ENCODE measurements around the gene TMPRSS13.

TMPRSS13 gene

GRCh38 chr11:117892651-117893050 is 36.6 kb downstream of the TMPRSS13 start:
- no peak for DNase-seq (ENCODE audit: low spot score)

DNA sequence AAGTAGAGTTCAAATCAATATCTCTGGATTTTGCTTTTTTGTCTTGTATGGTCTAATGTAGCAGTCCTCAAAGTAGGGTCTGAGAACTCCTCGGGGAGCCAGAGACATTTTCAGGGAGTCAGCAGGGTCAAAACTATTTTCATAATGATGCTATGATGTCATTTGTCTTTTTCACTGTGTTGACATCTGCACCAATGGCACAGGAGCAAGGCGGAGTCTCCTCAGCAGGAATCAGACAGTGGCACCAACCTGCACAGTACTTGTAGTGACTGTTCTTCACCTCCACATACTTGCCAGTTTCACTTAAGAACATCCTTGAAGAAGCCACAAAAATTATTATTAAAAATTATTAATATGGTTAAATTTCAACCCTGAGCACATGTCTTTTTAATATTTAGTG is 37.8 kb downstream of the TMPRSS13 start:
- no peak for DNase-seq (ENCODE audit: low spot score)

DNA sequence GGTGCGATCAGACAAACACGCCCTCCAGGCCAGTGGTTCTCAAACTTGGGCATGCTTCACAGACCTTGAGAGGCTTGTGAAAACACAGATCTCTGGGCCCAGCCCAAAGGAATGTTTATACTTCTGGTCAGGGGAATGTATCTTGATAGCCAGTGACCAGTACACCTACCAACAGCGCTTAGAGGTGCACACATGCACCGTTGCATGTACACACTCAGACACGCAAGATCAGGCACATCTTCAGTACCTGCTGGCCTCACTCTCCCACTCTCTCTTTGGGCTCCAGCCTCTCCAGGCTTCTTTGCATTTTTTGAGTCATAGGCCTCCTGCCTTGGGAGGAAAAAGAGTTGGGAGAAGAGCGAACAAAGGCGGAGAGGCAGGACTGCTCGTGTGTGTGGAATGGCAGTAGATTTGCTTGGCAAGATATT is 41.0 kb downstream of the TMPRSS13 start:
- no peak for DNase-seq (ENCODE audit: low spot score)

GRCh38 chr11:117887431-117888138 is 41.6 kb downstream of the TMPRSS13 start:
- no peak for DNase-seq (ENCODE audit: low spot score)

- DNase-seq (ENCODE audit: low spot score) = no peak
Measured at GRCh38 chr11:117885777-117886176, 43.4 kb downstream of the TMPRSS13 start.

DNA sequence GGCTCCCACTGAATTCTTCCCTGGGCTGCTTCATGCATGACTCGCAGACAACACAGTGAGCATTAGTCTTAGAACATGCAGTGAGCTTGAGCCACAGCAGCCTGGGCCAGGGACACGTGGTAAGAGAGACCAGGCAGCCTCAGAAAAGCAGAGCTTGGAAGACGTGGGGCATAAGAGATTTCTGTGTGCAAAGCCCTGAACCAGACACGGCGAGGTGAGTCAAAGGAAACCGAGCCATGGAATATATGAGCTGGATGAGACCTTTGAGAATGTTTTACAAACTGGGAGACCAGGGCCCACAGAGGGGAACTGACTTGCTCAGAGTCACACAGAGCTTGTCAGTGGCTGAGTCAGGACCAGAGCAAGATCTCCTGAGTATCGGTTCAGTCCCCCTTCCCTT is 44.2 kb downstream of the TMPRSS13 start:
- no peak for DNase-seq (ENCODE audit: low spot score)

DNA sequence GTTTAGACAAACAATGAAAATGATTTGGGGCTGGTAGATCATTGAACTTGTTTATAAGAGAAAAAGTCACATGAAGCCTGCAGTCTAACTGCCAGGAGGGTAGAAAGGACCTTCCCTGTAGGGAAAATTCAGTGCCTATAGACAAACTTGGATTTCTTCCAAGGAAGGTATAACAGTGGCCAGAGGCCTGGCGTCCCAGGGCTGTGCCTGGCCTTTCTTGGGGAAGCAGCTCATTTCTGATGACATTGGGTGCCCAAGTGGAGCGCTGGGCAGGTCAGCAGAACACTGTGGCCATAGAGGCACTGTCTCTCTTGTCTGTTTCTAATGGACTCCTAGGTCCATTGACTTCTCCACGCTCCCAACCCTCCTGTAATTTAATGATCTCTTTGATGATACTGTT is 46.1 kb downstream of the TMPRSS13 start:
- no peak for DNase-seq (ENCODE audit: low spot score)

GRCh38 chr11:117882311-117882905 is 46.8 kb downstream of the TMPRSS13 start:
- DNase-seq (ENCODE audit: low spot score) = no peak

DNA sequence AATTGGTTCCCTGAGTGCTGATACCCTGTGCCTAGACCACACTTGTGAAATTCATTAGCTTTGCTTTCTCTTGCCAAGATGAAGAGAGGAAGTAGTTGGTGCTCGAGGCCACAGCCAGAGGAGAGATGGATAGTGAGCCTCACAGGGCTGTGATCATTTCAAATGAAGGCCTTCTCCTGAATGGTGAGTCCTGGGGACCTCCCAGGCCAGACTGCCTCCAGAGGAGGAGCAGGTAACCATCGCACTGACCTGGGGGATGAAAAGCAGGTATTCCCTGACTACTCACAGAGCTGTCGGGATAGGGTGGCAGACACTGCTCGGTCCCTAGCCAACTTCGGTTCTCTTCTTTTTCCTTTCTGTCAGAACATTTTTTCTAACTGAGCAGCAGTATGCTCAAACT is 48.0 kb downstream of the TMPRSS13 start:
- DNase-seq (ENCODE audit: low spot score) = no peak

- no peak for DNase-seq (ENCODE audit: low spot score)
Measured at GRCh38 chr11:117879516-117880480, 49.4 kb downstream of the TMPRSS13 start.

- DNase-seq (ENCODE audit: low spot score) = no peak
Measured at GRCh38 chr11:117878939-117879475, 50.2 kb downstream of the TMPRSS13 start.

GRCh38 chr11:117878314-117878938 is 50.8 kb downstream of the TMPRSS13 start:
- no peak for DNase-seq (ENCODE audit: low spot score)

GRCh38 chr11:117877120-117877784 is 52.0 kb downstream of the TMPRSS13 start:
- no peak for DNase-seq (ENCODE audit: low spot score)

GRCh38 chr11:117876341-117877119 is 52.7 kb downstream of the TMPRSS13 start, which contains the start of gene FXYD6:
FXYD6 (minus strand) TSS chr11:117876658; CDS start chr11:117842776, 33,882 bp downstream.
- no peak for DNase-seq (ENCODE audit: low spot score)

GRCh38 chr11:117876059-117876340 is 53.2 kb downstream of the TMPRSS13 start:
- DNase-seq (ENCODE audit: low spot score) = no peak

- DNase-seq (ENCODE audit: low spot score) = no peak
Measured at GRCh38 chr11:117875382-117876058, 53.7 kb downstream of the TMPRSS13 start.

DNA sequence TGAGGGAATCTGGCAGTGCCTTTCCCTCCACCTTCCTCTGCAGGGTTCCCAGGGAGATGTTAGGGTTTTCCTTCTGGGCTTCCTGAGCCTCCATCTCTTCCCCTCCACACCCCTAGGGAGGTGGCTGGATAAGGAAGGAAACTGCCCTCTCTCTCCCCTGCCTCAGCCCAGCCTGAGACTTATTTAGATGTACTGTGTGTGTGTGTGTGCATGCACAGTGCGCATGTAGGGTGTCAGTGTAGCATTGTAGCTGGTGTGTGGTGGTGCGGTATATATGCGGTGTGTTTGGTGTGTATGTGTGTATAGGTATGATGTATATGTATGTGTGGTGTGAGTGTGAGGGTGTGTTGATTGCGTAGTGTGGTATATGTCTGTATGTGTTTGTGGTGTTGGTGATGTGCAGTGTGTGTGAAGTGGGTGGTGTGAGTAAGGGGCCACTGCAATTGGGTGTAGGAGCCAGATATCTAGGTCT is 54.3 kb downstream of the TMPRSS13 start:
- no peak for DNase-seq (ENCODE audit: low spot score)

DNA sequence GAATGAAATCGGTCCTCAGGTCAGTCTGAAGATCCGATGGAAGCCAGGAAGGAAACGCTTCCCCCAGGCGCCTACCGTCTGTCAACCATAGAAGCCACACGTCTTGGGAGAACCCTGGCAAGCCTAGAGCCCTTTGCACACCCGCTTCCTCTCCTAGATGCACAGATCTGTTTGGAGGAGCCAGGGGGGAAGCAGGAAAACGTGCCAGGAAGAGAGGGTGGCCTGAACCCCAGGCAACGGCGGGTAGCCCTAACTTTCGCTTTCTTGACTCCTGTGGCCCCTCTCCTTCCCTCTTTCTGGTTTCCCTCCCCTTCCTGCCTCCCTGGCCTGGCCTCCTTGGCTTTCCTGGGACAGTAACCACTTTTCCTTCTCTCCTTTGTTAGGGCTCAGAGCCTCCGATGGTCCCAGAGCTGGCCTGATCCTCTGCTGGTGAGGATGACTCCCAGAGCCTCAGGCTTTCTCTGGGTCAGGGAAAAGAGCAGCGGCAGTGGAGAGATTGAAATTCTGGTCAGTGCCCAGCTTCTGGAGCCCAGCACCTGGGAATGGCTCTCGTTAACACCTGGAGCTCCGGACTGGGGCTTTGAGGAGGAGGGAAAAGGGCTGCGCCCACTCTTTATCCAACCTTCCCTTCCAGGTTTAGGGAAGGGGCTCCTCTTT is 54.8 kb downstream of the TMPRSS13 start:
- DNase-seq (ENCODE audit: low spot score) = no peak

- DNase-seq (ENCODE audit: low spot score) = no peak
Measured at GRCh38 chr11:117873828-117874125, 55.4 kb downstream of the TMPRSS13 start.
